GM23338 (cell line): ENCODE data around the gene DNAJC27. TPM values are rescaled to one million over a fixed set of nuclear protein-coding genes. Genes with fewer than 3 reads are reported as not detected.

Experiments used
- ATAC-seq: fragments of 200-7000 bp; cut with Tn5 transposase; 3 replicates; pipeline ENCODE4 v1.9.1; 2020
- DNase-seq: peaks from one replicate; pipeline ENCODE4 v3.0.0-alpha.2; 2015; ENCODE audit warnings: low spot score
- H2AFZ ChIP-seq: fragments of 200-600 bp; sonication (generic); 2 replicates; pipeline ENCODE4 v1.8.0; 2016; ENCODE audit warnings: antibody characterized with exemption, mild to moderate bottlenecking, moderate library complexity
- H3F3A ChIP-seq: fragments of 200-600 bp; sonication (generic); replicated peaks from 2 replicates; pipeline ENCODE4 v1.8.0; 2017; ENCODE audit warnings: antibody characterized with exemption, mixed run types, low read depth
- H3K27ac ChIP-seq: fragments of 200-600 bp; sonication (generic); 2 replicates; pipeline ENCODE4 v1.6.1; 2016; ENCODE audit warnings: low read depth
- H3K27me3 ChIP-seq: fragments of 200-600 bp; sonication (generic); 2 replicates; pipeline ENCODE4 v1.8.0; 2016; ENCODE audit warnings: mild to moderate bottlenecking, mixed run types, moderate library complexity; ENCODE audit not compliant: insufficient read depth
- H3K36me3 ChIP-seq: fragments of 200-600 bp; sonication (generic); 2 replicates; pipeline ENCODE4 v1.8.0; 2016; ENCODE audit warnings: mild to moderate bottlenecking; ENCODE audit not compliant: insufficient read depth
- H3K4me1 ChIP-seq: fragments of 200-600 bp; sonication (generic); 2 replicates; pipeline ENCODE4 v1.8.0; 2016; ENCODE audit warnings: mild to moderate bottlenecking, moderate library complexity; ENCODE audit not compliant: insufficient read depth
- H3K4me2 ChIP-seq: fragments of 200-600 bp; sonication (generic); 2 replicates; pipeline ENCODE4 v1.7.1; 2017; ENCODE audit warnings: mixed run types
- H3K4me3 ChIP-seq: fragments of 200-600 bp; sonication (generic); 2 replicates; pipeline ENCODE4 v1.6.1; 2016; ENCODE audit warnings: mixed run types
- H3K79me2 ChIP-seq: fragments of 200-600 bp; sonication (generic); replicated peaks from 2 replicates; pipeline ENCODE4 v1.8.0; 2017; ENCODE audit warnings: mild to moderate bottlenecking; ENCODE audit not compliant: insufficient read depth
- H3K9me2 ChIP-seq: fragments of 200-600 bp; sonication (generic); 2 replicates; pipeline ENCODE4 v1.8.0; 2017; ENCODE audit not compliant: insufficient read depth
- H4K20me1 ChIP-seq: fragments of 200-600 bp; sonication (generic); replicated peaks from 2 replicates; pipeline ENCODE4 v1.8.0; 2017; ENCODE audit warnings: mild to moderate bottlenecking; ENCODE audit not compliant: insufficient read depth
- H3K27ac Mint-ChIP-seq: 2 replicates; pipeline ENCODE4 v1.8.0; 2020; ENCODE audit warnings: inconsistent platforms, mild to moderate bottlenecking, moderate library complexity, mixed read lengths
- H3K27me3 Mint-ChIP-seq: 3 replicates; pipeline ENCODE4 v1.8.0; 2022; ENCODE audit warnings: low read depth, mild to moderate bottlenecking, moderate library complexity, mixed read lengths, inconsistent platforms; ENCODE audit not compliant: insufficient read depth, poor library complexity
- H3K36me3 Mint-ChIP-seq: 3 replicates; pipeline ENCODE4 v1.8.0; 2021; ENCODE audit warnings: low read depth, mild to moderate bottlenecking, inconsistent platforms, moderate library complexity, mixed read lengths
- H3K4me1 Mint-ChIP-seq: 3 replicates; pipeline ENCODE4 v1.8.0; 2020; ENCODE audit warnings: mild to moderate bottlenecking, inconsistent platforms, mixed read lengths
- H3K4me3 Mint-ChIP-seq: 3 replicates; pipeline ENCODE4 v1.8.0; 2021; ENCODE audit warnings: moderate library complexity, mild to moderate bottlenecking, inconsistent platforms, mixed read lengths
- H3K9me3 Mint-ChIP-seq: 3 replicates; pipeline ENCODE4 v1.8.0; 2020; ENCODE audit warnings: moderate library complexity, mild to moderate bottlenecking, inconsistent platforms, mixed read lengths
- CREB1 ChIP-seq: fragments of 250-450 bp; sonication (Bioruptor Pico); IDR thresholded peaks from 2 replicates; pipeline ENCODE4 v1.5.0; 2020; ENCODE audit warnings: low read depth, mild to moderate bottlenecking, moderate library complexity
- CTCF ChIP-seq, 2 experiments: fragments of 200-600 bp in 1 of 2; sonication (generic) in 1 of 2; conservative IDR thresholded peaks; 2 replicates each; pipeline versions ENCODE4 v1.5.1 to v1.6.1; 2016 to 2017; ENCODE audit warnings: antibody characterized with exemption in 2 of 2, low read depth in 2 of 2, mild to moderate bottlenecking in 2 of 2, moderate library complexity in 1 of 2
- ETS1 ChIP-seq: IDR thresholded peaks from 2 replicates; pipeline ENCODE4 v1.6.1; 2016; ENCODE audit warnings: antibody characterized with exemption
- EZH2 ChIP-seq: fragments of 200-600 bp; sonication (generic); IDR thresholded peaks from one replicate; pipeline ENCODE4 v1.8.0; 2017; ENCODE audit warnings: antibody characterized with exemption, mild to moderate bottlenecking, low read depth; ENCODE audit not compliant: unreplicated experiment
- EZH2phosphoT487 ChIP-seq: fragments of 200-600 bp; sonication (generic); IDR thresholded peaks from one replicate; pipeline ENCODE4 v1.8.1; 2018; ENCODE audit warnings: antibody characterized with exemption; ENCODE audit not compliant: unreplicated experiment
- JUNB ChIP-seq: IDR thresholded peaks from one replicate; pipeline ENCODE4 v1.6.1; 2016; ENCODE audit warnings: antibody characterized with exemption; ENCODE audit not compliant: unreplicated experiment
- NANOG ChIP-seq: IDR thresholded peaks from 2 replicates; pipeline ENCODE4 v1.6.1; 2016; ENCODE audit warnings: antibody characterized with exemption, borderline replicate concordance
- REST ChIP-seq: IDR thresholded peaks from one replicate; pipeline ENCODE4 v1.6.1; 2018; ENCODE audit warnings: antibody characterized with exemption; ENCODE audit not compliant: unreplicated experiment
- STAT1 ChIP-seq: IDR thresholded peaks from one replicate; pipeline ENCODE4 v1.6.1; 2016; ENCODE audit warnings: antibody characterized with exemption; ENCODE audit not compliant: unreplicated experiment
- ZNF114 ChIP-seq: fragments of 250-450 bp; sonication (Bioruptor Pico); IDR thresholded peaks from 2 replicates; pipeline ENCODE4 v1.5.0; 2020; ENCODE audit warnings: mild to moderate bottlenecking, moderate library complexity
- ZNF331 ChIP-seq: fragments of 250-450 bp; sonication (Bioruptor Pico); IDR thresholded peaks from 2 replicates; pipeline ENCODE4 v1.5.0; 2020; ENCODE audit warnings: low read depth, mild to moderate bottlenecking, moderate library complexity
- ZNF462 ChIP-seq: fragments of 250-450 bp; sonication (Bioruptor Pico); IDR thresholded peaks from 2 replicates; pipeline ENCODE4 v1.5.0; 2020; ENCODE audit warnings: mild to moderate bottlenecking, moderate library complexity
- polyA plus RNA-seq: library from polyadenylated mRNA; unstranded; fragments of >200 nt; fragmentation: Nextera tagmentation; extraction: Ambion mirVana; gene quantifications from 2 replicates; pipeline ENCODE4 v1.2.1, GENCODE V29; 2016
- total RNA-seq: library from RNA; depleted of rRNA; stranded (reverse); fragments of >200 nt; shearing (Covaris generic); gene quantifications from 2 replicates; pipeline ENCODE4 v1.2.3, GENCODE V29; 2014

Gene DNAJC27
- total and polyA plus RNA-seq, 2 experiments from 2014 or later: 2.4 to 2.6 TPM

GRCh38 chr2:24948506-24948905 is 23.2 kb downstream of the DNAJC27 start:
- no peaks in the 10 kb centered on the region for H4K20me1 ChIP-seq
- Mint-ChIP-seq H3K4me3 (no peak overlapping the region), H3K27ac (no peak overlapping the region), H3K4me1 (no peaks in the 10 kb centered on the region), H3K36me3 (peaks cover 8% of the 10 kb centered on the region), H3K27me3 (no peaks in the 10 kb centered on the region), H3K9me3 (no peaks in the 10 kb centered on the region)
- no peak overlapping the region for H2AFZ ChIP-seq
- H3K9me2 ChIP-seq: no peaks in the 10 kb centered on the region
- no peak for DNase-seq
- H3K27ac ChIP-seq: no peak overlapping the region
- ATAC-seq: no peak
- no peaks in the 10 kb centered on the region for H3K4me1 ChIP-seq
- no peaks in the 10 kb centered on the region for H3F3A ChIP-seq
- no peaks in the 10 kb centered on the region for H3K79me2 ChIP-seq
- no peaks in the 10 kb centered on the region for H3K36me3 ChIP-seq
- H3K4me2 ChIP-seq: no peak overlapping the region
- no peaks in the 10 kb centered on the region for H3K27me3 ChIP-seq
- TF ChIP-seq ETS1 (no peak), REST (no peak), CTCF (conservative IDR thresholded peaks at IDR 0.05; ENCODE audit: low read depth in 2 of 2) (no peak), JUNB (no peak), ZNF462 (CRISPR knock-in tag) (no peak), CREB1 (CRISPR knock-in tag) (no peak), STAT1 (no peak), EZH2 (no peak), EZH2phosphoT487 (no peak), NANOG (no peak), ZNF114 (CRISPR knock-in tag) (no peak), ZNF331 (CRISPR knock-in tag) (no peak)
- no peak overlapping the region for H3K4me3 ChIP-seq
